DMS 273 (cell line): ENCODE results near the gene TNFRSF4.

Source experiments
- DNase-seq: peaks from one replicate; lab custom pipeline; 2025; ENCODE audit not compliant: unreplicated experiment; lab: John Stamatoyannopoulos, UW

The TNFRSF4 gene

GRCh38 chr1:1245817-1246576, 32.0 kb upstream of the TNFRSF4 start:
- peak; percentile 76 for DNase-seq

GRCh38 chr1:1245178-1245816, 31.3 kb upstream of the TNFRSF4 start:
- peak; percentile 48 for DNase-seq

GRCh38 chr1:1244192-1244811, 30.3 kb upstream of the TNFRSF4 start:
- peak; percentile 58 for DNase-seq

GRCh38 chr1:1243807-1244191, 29.8 kb upstream of the TNFRSF4 start:
- DNase-seq: peak; percentile 54

- no peak for DNase-seq
Measured at GRCh38 chr1:1243266-1243660, 29.3 kb upstream of the TNFRSF4 start.

- peak; percentile 55 for DNase-seq
Measured at GRCh38 chr1:1242461-1243265, 28.7 kb upstream of the TNFRSF4 start.

- no peak for DNase-seq
Measured at GRCh38 chr1:1241588-1242219, 27.8 kb upstream of the TNFRSF4 start.

GRCh38 chr1:1240822-1241587, 27.1 kb upstream of the TNFRSF4 start:
- DNase-seq: peak; percentile 63

GRCh38 chr1:1240348-1240732, 26.4 kb upstream of the TNFRSF4 start:
- DNase-seq: no peak

GRCh38 chr1:1239614-1240347, 25.8 kb upstream of the TNFRSF4 start:
- DNase-seq: no peak

GRCh38 chr1:1239227-1239613, 25.3 kb upstream of the TNFRSF4 start:
- no peak for DNase-seq

- DNase-seq: no peak
Measured at GRCh38 chr1:1238702-1239178, 24.8 kb upstream of the TNFRSF4 start.

- peak; percentile 57 for DNase-seq
Measured at GRCh38 chr1:1237874-1238701, 24.1 kb upstream of the TNFRSF4 start.

GRCh38 chr1:1236945-1237873, 23.3 kb upstream of the TNFRSF4 start:
- DNase-seq: no peak

- peak; percentile 64 for DNase-seq
Measured at GRCh38 chr1:1236176-1236763, 22.3 kb upstream of the TNFRSF4 start.

- no peak for DNase-seq
Measured at GRCh38 chr1:1235016-1235744, 21.2 kb upstream of the TNFRSF4 start.
